LHCN-M2 (cell line): ENCODE results near the gene MTO1. TPM values are rescaled to one million over a fixed set of nuclear protein-coding genes. Genes with fewer than 3 reads are reported as not detected.
"Not testable (repeated sequence)": the region's sequence is repeated elsewhere in the genome, so short reads cannot be mapped to it uniquely, and the experiment has no call there.

Experiments used
- DNase-seq: peaks from one replicate; pipeline ENCODE4 v3.0.0-alpha.2; 2012; ENCODE audit warnings: low read depth
- total RNA-seq: library from RNA; depleted of rRNA; stranded (reverse); fragments of >200 nt; gene quantifications from 2 replicates; pipeline ENCODE4 v1.2.3, GENCODE V29; 2014; rRNA removed

The MTO1 gene
- total RNA-seq, 1 experiment from 2014 or later, result 26.2 TPM

DNA sequence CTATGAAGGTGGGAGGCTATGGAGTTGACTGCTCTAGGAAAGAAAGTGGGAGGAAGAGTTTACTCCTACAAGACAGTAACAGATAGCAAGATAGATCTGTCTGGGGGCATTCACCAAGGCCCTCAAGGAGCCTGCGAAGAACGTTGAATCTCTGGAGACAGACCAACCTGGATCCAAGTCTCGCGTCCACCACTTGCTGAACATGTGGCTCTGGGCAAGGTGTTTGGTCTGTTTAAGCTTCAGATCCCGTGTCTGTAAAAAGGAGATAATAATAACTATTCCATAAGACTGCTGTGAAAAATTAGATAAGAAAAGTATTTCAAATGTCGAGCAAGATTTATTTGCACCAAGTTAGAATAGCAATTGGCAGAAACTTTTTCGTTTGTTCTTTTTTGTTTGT, 67.4 kb downstream of the MTO1 start:
- no peak for DNase-seq

DNA sequence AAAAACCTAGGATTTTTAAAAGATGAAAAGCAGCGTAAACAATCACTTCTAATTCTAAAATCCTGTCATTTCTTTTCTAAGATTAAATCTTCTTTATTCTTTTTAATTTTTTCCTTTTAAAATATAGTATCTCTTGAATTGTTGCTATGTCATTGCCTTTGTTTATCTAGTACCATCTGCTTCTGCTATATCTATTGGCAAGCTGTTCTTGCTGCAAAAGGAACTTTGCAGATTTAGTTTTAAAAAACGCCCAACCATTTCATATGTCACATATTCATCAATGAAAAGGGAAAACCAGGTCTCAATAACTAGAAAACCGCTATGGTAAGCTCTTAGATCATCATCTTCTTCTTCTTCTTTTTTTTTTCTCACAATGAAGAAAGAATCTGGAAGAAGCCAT, 70.8 kb downstream of the MTO1 start:
- no peak for DNase-seq

- no peak for DNase-seq
These were observed 73.1 kb downstream of the MTO1 start for GRCh38 chr6:73534628-73535027.

DNA sequence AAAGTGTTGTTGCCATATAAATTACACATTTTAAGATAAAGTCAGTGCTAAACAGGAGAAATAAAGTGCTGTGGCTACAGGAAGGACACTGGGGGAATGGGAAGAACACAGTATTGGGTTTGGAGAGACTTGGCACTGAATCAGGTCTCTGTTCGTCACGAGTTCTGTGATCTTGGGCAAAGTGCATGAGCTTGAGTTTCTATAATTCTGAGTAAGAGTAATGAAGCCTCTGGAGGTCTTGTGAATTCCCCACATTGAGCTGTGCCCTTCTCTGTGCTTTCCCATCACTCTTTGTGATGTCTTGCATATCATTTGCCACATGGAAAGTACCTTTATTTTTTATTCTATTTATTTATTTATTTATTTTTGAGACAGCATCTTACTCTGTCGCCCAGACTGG, 76.1 kb downstream of the MTO1 start:
- DNase-seq, result no peak

DNA sequence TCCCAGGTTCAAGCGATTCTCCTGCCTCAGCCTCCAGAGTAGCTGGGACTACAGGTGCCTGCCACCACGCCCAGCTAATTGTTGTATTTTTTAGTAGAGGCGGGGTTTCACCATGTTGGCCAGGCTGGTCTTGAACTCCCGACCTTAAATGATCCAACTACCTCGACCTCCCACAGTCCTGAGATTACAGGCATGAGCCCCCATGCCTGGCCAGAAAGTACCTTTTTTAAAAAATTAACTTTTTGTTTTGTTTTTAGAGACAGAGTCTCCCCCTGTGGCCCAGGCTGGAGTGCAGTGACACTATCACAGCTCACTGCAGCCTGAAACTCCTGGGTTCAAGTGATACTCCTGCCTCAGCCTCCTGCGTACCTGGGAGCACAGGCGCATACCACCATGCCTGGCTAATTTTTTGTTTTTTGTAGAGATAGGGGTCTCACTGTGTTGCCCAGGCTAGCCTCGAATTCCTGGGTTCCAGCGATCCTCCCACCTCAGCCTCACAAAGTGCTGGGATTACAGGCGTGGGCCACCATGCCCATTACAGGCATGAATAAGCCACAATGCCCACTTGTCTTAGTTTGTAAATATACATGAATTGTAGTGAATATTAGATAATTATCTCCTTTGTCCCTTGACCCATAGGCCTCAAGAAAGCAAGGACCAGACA, 76.7 kb downstream of the MTO1 start:
- no peak for DNase-seq

GRCh38 chr6:73542481-73542880, 80.9 kb downstream of the MTO1 start:
- not testable (repeated sequence) for DNase-seq

GRCh38 chr6:73542891-73543290, 81.4 kb downstream of the MTO1 start:
- no peak for DNase-seq

- DNase-seq, result no peak
These were observed 85.5 kb downstream of the MTO1 start for GRCh38 chr6:73547036-73547435.

DNA sequence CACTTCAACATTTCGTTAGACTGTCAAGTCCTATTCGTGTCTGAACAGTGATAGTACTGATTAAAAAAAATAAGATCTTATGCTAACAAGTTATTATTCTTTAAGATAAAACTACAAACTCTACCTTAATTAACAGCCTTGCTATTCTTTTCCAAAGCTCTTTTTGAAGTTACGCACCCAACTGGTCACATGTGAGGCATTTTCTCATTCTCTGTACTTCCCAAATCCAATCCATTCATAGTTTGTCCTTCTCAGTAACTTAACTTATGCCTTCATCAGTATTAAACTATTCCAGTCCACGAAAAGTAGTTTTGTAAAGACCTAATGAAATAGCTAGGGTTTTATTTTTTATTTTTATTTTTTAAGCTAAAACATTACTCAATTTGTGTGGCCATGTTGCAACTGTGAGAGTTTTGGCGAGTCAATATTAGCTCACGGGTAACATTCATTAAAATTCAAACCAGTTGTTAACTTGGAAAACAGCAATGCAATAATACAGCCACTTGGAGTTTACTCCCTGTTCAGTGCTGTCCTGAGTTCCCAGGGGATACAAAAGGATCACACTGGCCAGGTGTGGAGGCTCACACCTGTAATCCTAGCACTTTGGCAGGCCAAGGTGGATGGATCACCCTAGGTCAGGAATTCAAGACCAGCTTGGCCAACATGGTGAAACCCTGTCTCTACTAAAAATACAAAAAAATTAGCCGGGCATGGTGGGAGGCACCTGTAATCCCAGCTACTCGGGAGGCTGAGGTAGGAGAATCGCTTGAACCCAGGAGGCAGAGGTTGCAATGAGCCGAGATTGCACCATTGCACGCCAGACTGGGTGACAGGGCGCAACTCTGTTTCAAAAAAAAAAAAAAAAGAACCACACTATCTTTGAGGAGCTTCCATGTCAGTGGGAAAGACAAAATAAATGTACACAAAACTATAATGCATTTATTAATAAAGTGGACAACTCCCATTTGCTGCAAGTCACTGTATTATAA, 87.2 kb downstream of the MTO1 start:
- DNase-seq, result no peak

DNA sequence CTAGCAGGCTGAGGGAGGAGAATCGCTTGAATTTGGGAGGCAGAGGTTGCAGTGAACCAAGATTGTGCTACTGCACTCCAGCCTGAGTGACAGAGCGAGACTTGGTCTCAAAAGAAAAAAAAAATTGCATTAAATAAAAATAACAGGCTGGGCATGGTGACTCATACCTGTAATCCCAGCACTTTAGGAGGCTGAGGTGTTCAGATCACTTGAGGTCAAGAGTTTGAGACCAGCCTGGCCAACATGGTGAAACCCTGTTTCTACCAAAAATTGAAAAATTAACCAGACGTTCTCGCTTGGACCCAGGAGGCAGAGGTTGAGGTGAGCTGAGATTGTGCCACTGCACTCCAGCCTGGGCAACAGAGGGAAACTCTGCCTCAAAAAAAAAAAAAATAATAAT, 89.6 kb downstream of the MTO1 start:
- DNase-seq, result not testable (repeated sequence)

GRCh38 chr6:73555380-73555949, 93.9 kb downstream of the MTO1 start:
- not testable (repeated sequence) for DNase-seq

GRCh38 chr6:73556836-73557235, 95.3 kb downstream of the MTO1 start:
- no peak for DNase-seq

Other genes starting within 250 kb of the MTO1 start
- gene KHDC1L, start 236.2 kb upstream of the MTO1 start, total RNA-seq, result not detected in 2 replicates
- 3.1 and 4.8 TPM in 2 replicates for gene KHDC1, start 198.5 kb upstream of the MTO1 start, total RNA-seq
- not detected in 2 replicates for gene DPPA5, start 107.5 kb upstream of the MTO1 start, total RNA-seq
- gene KHDC3L, start 99.1 kb upstream of the MTO1 start, total RNA-seq, result not detected in 2 replicates
- not detected in 2 replicates for gene OOEP, start 91.8 kb upstream of the MTO1 start, total RNA-seq
- gene DDX43, start 66.9 kb upstream of the MTO1 start, total RNA-seq, result not detected in 2 replicates
- gene CGAS, start 9.4 kb upstream of the MTO1 start, total RNA-seq, result 15.0 and 16.7 TPM in 2 replicates
- 9,526 and 10,102 TPM in 2 replicates for gene EEF1A1, start 59.3 kb downstream of the MTO1 start, total RNA-seq
- gene SLC17A5, start 192.3 kb downstream of the MTO1 start, total RNA-seq, result 12.9 and 15.7 TPM in 2 replicates
- gene CD109, start 234.5 kb downstream of the MTO1 start, total RNA-seq, result 54.2 and 64.8 TPM in 2 replicates